ENCODE results near the gene NUDT7. TPM values are rescaled to one million over a fixed set of nuclear protein-coding genes. Genes with fewer than 3 reads are reported as not detected.
A peak's percentile ranks its signal among the peaks of the same experiment; 100 is the strongest.

The NUDT7 gene
- total and polyA plus RNA-seq, 2 donors (not counting 3 experiments of a cell fraction or from before 2014, with no cell fraction given): 6.2 to 6.5 TPM

GRCh38 chr16:77788181-77789084, 66.1 kb downstream of the NUDT7 start, which contains the start of gene VAT1L:
Gene VAT1L (plus strand): TSS chr16:77788564. CDS start chr16:77788683, 119 bp downstream.
- peaks cover 28 to 41% of the 10 kb centered on the region in 2 experiments for H3K27me3 ChIP-seq (ENCODE audit: control insufficient read depth in 2 of 2, insufficient read depth in 2 of 2, low read length in 2 of 2)
- DNase-seq (ENCODE audit: low read depth, low spot score) (peak; percentile 54), FAIRE-seq (peak; percentile 62)
- no peak within 1 kb of the TSS for H3K9ac ChIP-seq (replicated peaks; ENCODE audit: extremely low read depth, insufficient read depth, low read length)
- no peak for TF ChIP-seq MAX (IDR thresholded peaks at IDR 0.05; ENCODE audit: insufficient read depth, insufficient read length)
- no peak for TF ChIP-seq MYC (IDR thresholded peaks at IDR 0.05; ENCODE audit: low read depth, low read length)
- TF ChIP-seq GATA2 (IDR thresholded peaks at IDR 0.05; ENCODE audit: insufficient read depth, insufficient read length, low read depth, low read length): no peak
- no peak for TF ChIP-seq EZH2 (IDR thresholded peaks at IDR 0.05; ENCODE audit: borderline replicate concordance, low read depth, low read length, severe bottlenecking)
- no peak for TF ChIP-seq JUN (IDR thresholded peaks at IDR 0.05; ENCODE audit: borderline replicate concordance, insufficient read depth, insufficient read length, low read depth)
- no peak for TF ChIP-seq CTCF (IDR thresholded peaks at IDR 0.05; ENCODE audit: extremely low read depth in 1 of 2, insufficient read depth in 1 of 2, low read depth in 1 of 2, low read length in 2 of 2)
- TF ChIP-seq POLR2AphosphoS5 (IDR thresholded peaks at IDR 0.05; ENCODE audit: insufficient read depth, low read depth, low read length): no peak
- no peak for TF ChIP-seq POLR2A (IDR thresholded peaks at IDR 0.05; ENCODE audit: low read depth, low read length)
- no peak for TF ChIP-seq FOS (IDR thresholded peaks at IDR 0.05; ENCODE audit: borderline replicate concordance, insufficient read depth, low read length)
- peak within 1 kb of the TSS; percentile 41 to 61 (median 50) for H3K4me3 ChIP-seq (replicated peaks in 1 of 3; ENCODE audit: insufficient read depth in 1 of 3, low read depth in 1 of 3, low read length in 3 of 3)
- H3K4me1 ChIP-seq (ENCODE audit: control insufficient read depth, extremely low read depth, insufficient read depth, low read length): peaks cover 4% of the 10 kb centered on the region
- H3K9me3 ChIP-seq (replicated peaks; ENCODE audit: control insufficient read depth, insufficient read depth, low read length): no peaks in the 10 kb centered on the region
- BruUV-seq (replicated peaks): no TSS peak
- dilution Hi-C loops (cut with MboI; ENCODE audit: extremely low pct_ligation_motif_present, low sequenced_read_pairs): no loop called here
- intact Hi-C loops (cut with micrococcal nuclease): loop anchor here (2.0 to 5.0 kb wide), 6 partner anchors 46 to 191 kb away; partner anchors contain the start of gene NUDT7
- H3K9me1 ChIP-seq (replicated peaks; ENCODE audit: control insufficient read depth, extremely low read depth, insufficient read depth, low read length): no peaks in the 10 kb centered on the region
- H2AFZ ChIP-seq (ENCODE audit: low read depth, low read length): peak within 1 kb of the TSS; percentile 89
- H3K4me2 ChIP-seq (ENCODE audit: insufficient read depth, low read length): peak within 1 kb of the TSS; percentile 71
- CTCF ChIA-PET: interaction anchor here (1.0 to 2.3 kb wide), 4 partner anchors 8 to 163 kb away, joined by 3 to 6 read pairs (median 4); no protein-coding TSS in a partner anchor
- H3K79me2 ChIP-seq (ENCODE audit: control insufficient read depth, insufficient read depth, low read length): no peaks in the 10 kb centered on the region
- no peak within 1 kb of the TSS for H3K27ac ChIP-seq (ENCODE audit: insufficient read depth, low read depth, low read length)
- H3K36me3 ChIP-seq (ENCODE audit: control insufficient read depth in 2 of 2, extremely low read depth in 1 of 2, insufficient read depth in 2 of 2, low read length in 2 of 2): no peaks in the 10 kb centered on the region
- no peaks in the 10 kb centered on the region for H4K20me1 ChIP-seq (replicated peaks; ENCODE audit: control insufficient read depth, extremely low read depth, insufficient read depth, low read length)
- POLR2A ChIA-PET: no interaction called here

Measured in endothelial cell of umbilical vein (primary cell).